Activated T-cell treated with anti-CD3 and anti-CD28 coated beads, Interleukin-2, amount 50 U/mL, for 72 hours (primary cell): ENCODE data around the gene DTNB. TPM values are rescaled to one million over a fixed set of nuclear protein-coding genes. Genes with fewer than 3 reads are reported as not detected.
"Not testable (repeated sequence)": the region's sequence is repeated elsewhere in the genome, so short reads cannot be mapped to it uniquely, and the experiment has no call there.

ENCODE experiments used
- ATAC-seq, 2 donors: fragments of 150-1000 bp; cut with Tn5 transposase; replicated peaks in 1 of 2; 2 replicates each; pipeline ENCODE4 v1.10.0; 2021; ENCODE audit warnings: moderate library complexity in 2 of 2, mild to moderate bottlenecking in 1 of 2
- DNase-seq, 2 donors: peaks; one replicate each; pipeline ENCODE4 v3.0.0; 2021 to 2022; ENCODE audit warnings: mixed read lengths in 1 of 2
- H3K27ac Mint-ChIP-seq: one replicate; pipeline ENCODE4 v1.8.0; 2022; ENCODE audit warnings: mild to moderate bottlenecking, moderate library complexity, mixed read lengths
- H3K27me3 Mint-ChIP-seq: one replicate; pipeline ENCODE4 v1.8.0; 2022; ENCODE audit warnings: low read depth, mixed read lengths
- H3K36me3 Mint-ChIP-seq, 2 donors: one replicate each; pipeline ENCODE4 v1.8.0; 2022; ENCODE audit warnings: mixed read lengths in 2 of 2, mild to moderate bottlenecking in 1 of 2; ENCODE audit not compliant: insufficient read depth in 2 of 2
- H3K4me1 Mint-ChIP-seq: one replicate; pipeline ENCODE4 v1.8.0; 2022; ENCODE audit warnings: low read depth, mixed read lengths
- H3K4me3 Mint-ChIP-seq, 2 donors: one replicate each; pipeline ENCODE4 v1.8.0; 2022; ENCODE audit warnings: mild to moderate bottlenecking in 2 of 2, mixed read lengths in 2 of 2, moderate library complexity in 2 of 2
- H3K9me3 Mint-ChIP-seq, 2 donors: one replicate each; pipeline ENCODE4 v1.8.0; 2022; ENCODE audit warnings: mixed read lengths in 2 of 2
- total RNA-seq, 2 donors: library from RNA; stranded (reverse); gene quantifications; one replicate each; pipeline ENCODE4 v1.2.3, GENCODE V29; 2022

Gene DTNB
- total RNA-seq, 2 donors from 2014 or later = 29.7 to 31.2 TPM

DNA sequence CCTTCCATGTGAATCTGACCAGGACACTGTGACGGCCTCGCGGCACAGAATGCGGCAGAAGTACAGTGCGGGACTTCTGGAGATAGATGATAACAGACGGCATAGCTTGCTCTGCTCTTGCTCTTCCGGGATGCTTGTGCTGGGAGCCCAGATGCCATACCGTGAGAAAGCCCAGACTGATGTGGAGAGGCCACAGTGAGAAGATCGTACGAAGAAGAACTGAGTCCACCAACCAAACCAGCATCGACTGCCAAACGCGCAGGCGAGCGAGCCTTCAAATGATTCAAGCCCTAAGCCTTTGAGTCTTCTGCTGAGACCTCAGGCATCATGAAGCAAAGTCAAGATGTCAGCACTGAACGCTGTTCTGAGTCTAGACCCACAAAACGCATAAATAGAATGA lies 33.7 kb downstream of the DTNB start:
- no peak overlapping the region for H3K27ac Mint-ChIP-seq
- DNase-seq (no peak), ATAC-seq (no peak)
- H3K4me3 Mint-ChIP-seq = no peak overlapping the region
- H3K36me3 Mint-ChIP-seq = peaks cover 2 to 7% of the 10 kb centered on the region in 2 donors
- H3K27me3 Mint-ChIP-seq = no peaks in the 10 kb centered on the region
- no peaks in the 10 kb centered on the region for H3K4me1 Mint-ChIP-seq
- peaks cover 0 to 3% of the 10 kb centered on the region in 2 donors for H3K9me3 Mint-ChIP-seq

DNA sequence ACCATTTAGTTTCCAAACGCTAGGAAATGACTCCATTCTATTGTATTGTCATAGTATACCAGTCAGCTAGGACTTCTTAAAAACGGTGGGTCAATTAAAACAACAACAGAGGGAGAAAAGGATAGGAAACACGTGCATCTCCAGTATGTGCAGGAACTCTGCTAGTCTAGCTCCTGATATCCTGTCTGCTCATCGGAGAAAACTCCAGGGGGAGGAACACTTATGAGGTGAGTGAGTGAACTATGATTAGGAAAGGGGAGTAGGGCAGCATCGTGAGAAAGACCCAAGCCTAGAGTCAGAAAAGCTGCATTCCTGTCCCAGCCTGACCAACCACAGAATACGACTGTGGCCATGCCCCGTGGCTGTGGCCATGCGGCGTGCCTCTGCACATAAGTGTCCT lies 34.2 kb downstream of the DTNB start:
- ATAC-seq (no peak), DNase-seq (no peak)
- peaks cover 2 to 7% of the 10 kb centered on the region in 2 donors for H3K36me3 Mint-ChIP-seq
- H3K4me1 Mint-ChIP-seq = no peaks in the 10 kb centered on the region
- peaks cover 0 to 3% of the 10 kb centered on the region in 2 donors for H3K9me3 Mint-ChIP-seq
- no peaks in the 10 kb centered on the region for H3K27me3 Mint-ChIP-seq
- H3K4me3 Mint-ChIP-seq = no peak overlapping the region
- H3K27ac Mint-ChIP-seq = no peak overlapping the region

- H3K27me3 Mint-ChIP-seq = no peaks in the 10 kb centered on the region
- no peak overlapping the region for H3K27ac Mint-ChIP-seq
- DNase-seq (no peak), ATAC-seq (no peak)
- H3K36me3 Mint-ChIP-seq = peaks cover 2 to 7% of the 10 kb centered on the region in 2 donors
- H3K9me3 Mint-ChIP-seq = peaks cover 0 to 3% of the 10 kb centered on the region in 2 donors
- H3K4me1 Mint-ChIP-seq = no peaks in the 10 kb centered on the region
- no peak overlapping the region for H3K4me3 Mint-ChIP-seq
These were observed 37.6 kb downstream of the DTNB start for GRCh38 chr2:25635797-25636196.

GRCh38 chr2:25633801-25634200 lies 39.6 kb downstream of the DTNB start:
- DNase-seq, ATAC-seq, H3K27me3 Mint-ChIP-seq, H3K27ac Mint-ChIP-seq, H3K4me3 Mint-ChIP-seq, H3K36me3 Mint-ChIP-seq, H3K9me3 Mint-ChIP-seq, H3K4me1 Mint-ChIP-seq: not testable (repeated sequence)

- no peak overlapping the region for H3K27ac Mint-ChIP-seq
- peaks cover 2 to 6% of the 10 kb centered on the region in 2 donors for H3K36me3 Mint-ChIP-seq
- no peaks in the 10 kb centered on the region for H3K9me3 Mint-ChIP-seq
- no peak for DNase-seq
- H3K4me3 Mint-ChIP-seq = no peak overlapping the region
- ATAC-seq = no peak
- H3K4me1 Mint-ChIP-seq = no peaks in the 10 kb centered on the region
- H3K27me3 Mint-ChIP-seq = no peaks in the 10 kb centered on the region
These were observed 41.0 kb downstream of the DTNB start for GRCh38 chr2:25632396-25632795.

- H3K27me3 Mint-ChIP-seq = no peaks in the 10 kb centered on the region
- peaks cover 6% of the 10 kb centered on the region for H3K4me1 Mint-ChIP-seq
- no peaks in the 10 kb centered on the region for H3K9me3 Mint-ChIP-seq
- no peak overlapping the region for H3K27ac Mint-ChIP-seq
- peaks cover 2 to 7% of the 10 kb centered on the region in 2 donors for H3K36me3 Mint-ChIP-seq
- H3K4me3 Mint-ChIP-seq = no peak overlapping the region
- no peak for DNase-seq
- ATAC-seq = no peak
These were observed 48.7 kb downstream of the DTNB start for GRCh38 chr2:25624635-25625034.

DNA sequence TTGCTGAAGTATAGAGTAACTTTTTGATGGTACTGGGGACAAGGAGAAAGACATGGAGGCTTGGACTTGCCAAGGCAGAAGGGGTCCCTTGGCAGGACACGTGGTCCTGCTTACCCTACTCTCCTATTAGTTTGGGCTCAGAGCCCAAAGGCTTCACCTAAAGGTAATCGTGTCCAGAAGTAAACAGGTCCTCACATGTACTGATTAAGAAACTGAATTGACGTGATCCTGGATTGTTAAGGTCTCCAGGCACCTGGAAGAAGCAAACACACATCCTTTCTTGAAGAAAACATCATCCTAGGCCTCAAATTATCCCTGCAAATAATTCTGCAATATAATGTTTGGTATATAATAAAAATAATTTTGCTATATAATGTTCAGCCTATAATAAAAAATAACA lies 50.0 kb downstream of the DTNB start:
- ATAC-seq (no peak), DNase-seq (no peak)
- H3K27ac Mint-ChIP-seq = no peak overlapping the region
- H3K4me3 Mint-ChIP-seq = no peak overlapping the region
- H3K36me3 Mint-ChIP-seq = peaks cover 2 to 7% of the 10 kb centered on the region in 2 donors
- H3K9me3 Mint-ChIP-seq = no peaks in the 10 kb centered on the region
- H3K4me1 Mint-ChIP-seq = peaks cover 6% of the 10 kb centered on the region
- no peaks in the 10 kb centered on the region for H3K27me3 Mint-ChIP-seq

DNA sequence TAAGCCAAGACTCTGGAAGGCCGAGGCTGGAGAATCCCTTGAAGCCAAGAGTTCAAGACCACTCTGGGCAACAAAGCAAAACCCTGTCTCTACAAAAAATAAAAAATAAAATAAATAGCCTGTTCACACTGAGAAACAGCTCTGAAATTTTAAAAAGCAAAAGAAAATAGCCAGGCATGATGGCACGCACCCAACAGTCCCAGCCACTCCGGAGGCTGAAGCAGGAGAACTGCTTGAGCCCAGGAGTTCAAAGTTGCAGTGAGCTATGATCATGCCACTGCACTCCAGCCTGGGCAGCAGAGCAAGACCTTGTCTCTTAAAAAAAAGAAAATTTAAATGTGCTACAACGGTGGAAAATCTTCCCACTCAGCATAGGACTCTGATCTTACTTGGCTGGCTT lies 52.7 kb downstream of the DTNB start:
- Mint-ChIP-seq H3K36me3 (peaks cover 0 to 1% of the 10 kb centered on the region in 2 donors), H3K27ac (no peak overlapping the region), H3K27me3 (no peaks in the 10 kb centered on the region), H3K4me3 (no peak overlapping the region), H3K9me3 (no peaks in the 10 kb centered on the region), H3K4me1 (peaks cover 6% of the 10 kb centered on the region)
- DNase-seq (no peak), ATAC-seq (no peak)

- DNase-seq (no peak), ATAC-seq (no peak)
- Mint-ChIP-seq H3K9me3 (no peaks in the 10 kb centered on the region), H3K4me3 (no peak overlapping the region), H3K36me3 (peaks cover 0 to 1% of the 10 kb centered on the region in 2 donors), H3K27me3 (no peaks in the 10 kb centered on the region), H3K27ac (no peak overlapping the region), H3K4me1 (peaks cover 6% of the 10 kb centered on the region)
These were observed 53.3 kb downstream of the DTNB start for GRCh38 chr2:25620077-25620476.

DNA sequence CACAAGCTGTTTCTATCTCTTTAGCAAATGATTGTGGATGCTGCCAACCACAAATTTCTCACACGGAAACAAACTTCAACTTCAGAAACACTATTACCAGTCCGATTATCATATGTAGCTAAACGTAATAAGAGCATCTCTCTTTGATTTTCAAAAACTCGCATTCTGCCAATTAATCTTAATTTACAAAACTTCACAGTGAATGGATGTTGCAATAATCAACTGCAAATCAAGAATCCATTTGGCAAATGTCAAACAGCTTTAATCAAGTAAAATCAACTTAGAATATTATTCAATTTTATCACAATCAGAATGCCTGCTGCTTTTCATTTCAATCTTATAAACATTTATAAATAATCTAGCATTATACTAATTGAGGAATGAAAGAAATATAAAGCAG lies 54.2 kb downstream of the DTNB start:
- peaks cover 1% of the 10 kb centered on the region for H3K4me1 Mint-ChIP-seq
- H3K9me3 Mint-ChIP-seq = no peaks in the 10 kb centered on the region
- no peak for DNase-seq
- H3K27ac Mint-ChIP-seq = no peak overlapping the region
- peaks cover 0 to 1% of the 10 kb centered on the region in 2 donors for H3K36me3 Mint-ChIP-seq
- no peak overlapping the region for H3K4me3 Mint-ChIP-seq
- no peak for ATAC-seq
- H3K27me3 Mint-ChIP-seq = no peaks in the 10 kb centered on the region

- ATAC-seq (no peak), DNase-seq (no peak)
- H3K9me3 Mint-ChIP-seq = no peaks in the 10 kb centered on the region
- no peak overlapping the region for H3K27ac Mint-ChIP-seq
- no peaks in the 10 kb centered on the region for H3K4me1 Mint-ChIP-seq
- H3K36me3 Mint-ChIP-seq = peaks cover 0 to 1% of the 10 kb centered on the region in 2 donors
- H3K27me3 Mint-ChIP-seq = no peaks in the 10 kb centered on the region
- no peak overlapping the region for H3K4me3 Mint-ChIP-seq
These were observed 54.7 kb downstream of the DTNB start for GRCh38 chr2:25618676-25619075.

DNA sequence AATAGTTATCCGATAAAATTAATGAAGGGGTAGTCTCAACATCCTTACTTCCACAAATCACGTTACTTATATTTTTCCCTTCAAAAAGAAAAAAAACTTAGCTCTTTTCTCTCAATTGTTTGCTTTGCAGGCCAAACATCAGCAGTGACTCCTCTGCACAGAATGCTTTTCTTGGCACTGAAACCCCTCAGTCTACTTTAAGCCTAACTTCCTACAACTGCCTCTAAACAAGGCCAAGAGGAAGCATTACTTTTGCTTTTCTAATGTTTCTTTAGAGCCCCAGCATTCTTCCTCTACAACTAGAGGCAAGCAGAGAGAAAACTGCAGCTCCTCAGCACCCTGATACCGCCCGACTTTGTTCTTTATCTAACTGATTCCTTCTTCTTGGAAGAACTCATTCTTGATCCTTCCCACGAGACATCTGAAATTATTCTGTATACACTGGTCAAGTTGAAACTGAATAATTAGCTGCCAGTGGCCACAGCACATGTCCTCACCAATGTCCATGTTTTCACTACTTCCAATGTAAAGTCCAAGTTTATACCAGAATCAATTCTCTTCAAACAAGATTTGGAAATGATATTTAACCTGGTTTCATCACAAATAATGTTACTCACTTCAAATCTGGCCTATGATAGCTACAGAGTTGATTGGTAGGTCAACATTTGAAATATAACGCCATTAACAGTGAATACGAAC lies 55.3 kb downstream of the DTNB start:
- DNase-seq = no peak
- Mint-ChIP-seq H3K4me1 (no peaks in the 10 kb centered on the region), H3K27ac (no peak overlapping the region), H3K27me3 (no peaks in the 10 kb centered on the region), H3K4me3 (no peak overlapping the region), H3K9me3 (no peaks in the 10 kb centered on the region), H3K36me3 (peaks cover 0 to 1% of the 10 kb centered on the region in 2 donors)
- ATAC-seq = no peak

GRCh38 chr2:25615920-25616319 lies 57.5 kb downstream of the DTNB start:
- Mint-ChIP-seq H3K9me3 (no peaks in the 10 kb centered on the region), H3K4me3 (no peak overlapping the region), H3K27ac (no peak overlapping the region), H3K27me3 (no peaks in the 10 kb centered on the region), H3K4me1 (no peaks in the 10 kb centered on the region), H3K36me3 (peaks cover 0 to 1% of the 10 kb centered on the region in 2 donors)
- ATAC-seq (no peak), DNase-seq (no peak)

GRCh38 chr2:25615386-25615785 lies 58.0 kb downstream of the DTNB start:
- Mint-ChIP-seq H3K27ac (no peak overlapping the region), H3K27me3 (no peaks in the 10 kb centered on the region), H3K4me3 (no peak overlapping the region), H3K4me1 (peaks cover 4% of the 10 kb centered on the region), H3K9me3 (no peaks in the 10 kb centered on the region), H3K36me3 (peaks cover 0 to 1% of the 10 kb centered on the region in 2 donors)
- no peak for DNase-seq
- no peak for ATAC-seq
